GM03348 (cell line): ENCODE measurements around the gene ANKRD11.
A peak's percentile ranks its signal among the peaks of the same experiment; 100 is the strongest.
"Not testable (repeated sequence)": the region's sequence is repeated elsewhere in the genome, so short reads cannot be mapped to it uniquely, and the experiment has no call there.

Experiments
- DNase-seq: peaks from one replicate; pipeline ENCODE4 v3.0.0; 2012; ENCODE audit warnings: low spot score

The ANKRD11 gene

DNA sequence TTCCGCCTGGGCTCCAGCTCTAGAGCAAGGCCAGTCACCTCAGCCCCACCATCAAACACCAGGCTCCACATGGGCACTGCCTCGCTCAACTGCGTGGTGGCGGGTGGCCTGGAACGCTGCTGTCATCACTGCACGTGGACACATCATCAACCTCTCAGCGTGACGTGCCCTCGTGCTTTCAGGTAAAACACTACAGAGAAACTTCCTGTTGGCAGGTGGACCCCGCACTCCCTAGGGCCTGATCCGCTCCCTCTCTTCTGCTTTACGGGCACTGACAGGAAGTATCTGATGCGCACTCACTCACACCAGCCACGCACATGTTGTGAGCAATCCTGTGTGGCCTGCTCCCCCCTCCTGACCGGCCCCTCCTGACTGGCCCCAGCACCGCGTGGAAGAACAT, 87.4 kb downstream of the ANKRD11 start:
- DNase-seq = no peak

DNA sequence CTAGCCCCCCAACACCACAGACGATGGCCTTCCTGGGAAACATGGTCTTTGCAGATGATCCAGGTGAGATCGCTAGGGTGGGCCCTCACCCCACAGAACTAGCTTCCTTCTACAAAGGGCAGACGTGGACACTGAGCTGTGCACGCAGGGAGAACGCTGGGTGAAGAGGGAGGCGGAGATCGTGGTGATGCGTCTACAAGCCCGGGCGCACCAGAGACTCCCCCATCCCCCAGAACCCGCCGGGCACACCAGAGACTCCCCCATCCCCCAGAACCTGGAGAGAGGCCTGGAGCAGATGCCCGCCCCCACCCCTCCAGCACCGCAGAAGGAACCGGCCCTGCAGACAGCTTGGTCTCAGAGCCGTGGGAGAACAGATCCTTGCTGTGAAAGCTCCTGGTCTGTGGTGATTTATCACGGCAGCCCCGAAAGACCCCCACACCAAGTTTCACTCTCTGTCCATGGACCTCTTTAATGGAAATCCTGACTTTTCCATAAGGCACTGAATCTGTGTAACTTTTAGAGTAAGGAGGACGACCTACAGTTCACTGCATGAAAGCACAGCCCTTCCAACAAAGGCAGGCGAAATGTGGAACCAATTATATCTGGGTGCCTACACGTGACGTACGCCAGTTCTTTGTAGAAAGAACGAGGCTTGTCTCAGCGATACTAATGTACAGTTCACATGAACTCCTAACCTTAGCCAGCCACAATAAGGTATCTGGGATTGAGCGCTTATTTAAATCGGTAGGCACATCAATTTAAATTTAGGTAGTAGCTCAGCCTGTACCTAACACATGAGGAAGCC, 88.5 kb downstream of the ANKRD11 start:
- DNase-seq = peak; percentile 74

DNA sequence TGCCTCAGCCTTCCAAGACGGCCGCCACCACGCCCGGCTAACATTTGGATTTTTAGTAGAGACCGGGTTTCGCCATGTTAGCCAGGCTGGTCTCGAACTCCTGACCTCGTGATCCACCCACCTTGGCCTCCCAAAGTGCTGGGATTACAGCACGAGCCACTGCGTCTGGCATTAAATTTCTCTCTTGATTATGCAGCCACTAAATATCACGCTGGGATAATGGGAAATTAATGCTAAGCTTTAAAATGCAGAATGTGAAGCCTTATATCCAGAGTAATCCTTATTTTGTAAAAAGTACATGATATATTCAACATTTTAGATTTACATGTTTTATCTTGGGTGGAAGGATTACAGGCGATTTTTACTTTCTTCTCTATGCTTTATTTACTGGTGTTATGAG, 89.2 kb downstream of the ANKRD11 start:
- DNase-seq = no peak

DNA sequence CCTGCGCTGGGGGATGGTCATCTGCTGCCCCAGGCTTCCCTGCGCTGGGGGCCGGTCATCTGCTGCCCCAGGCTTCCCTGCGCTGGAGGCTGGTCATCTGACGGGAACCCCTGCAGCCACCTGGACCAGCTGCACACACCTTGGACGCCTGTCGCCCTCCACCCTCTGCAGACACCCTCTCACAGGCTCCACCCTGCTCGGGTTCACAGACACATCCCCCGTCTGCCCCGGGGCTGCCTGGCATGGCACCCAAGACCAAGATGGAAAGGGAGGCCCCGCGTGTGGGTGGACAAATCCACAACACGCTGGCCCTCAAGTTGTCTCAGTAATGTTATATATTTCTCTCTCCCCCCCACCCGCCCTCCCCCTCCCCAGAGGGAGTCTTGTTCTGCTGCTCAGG, 89.6 kb downstream of the ANKRD11 start:
- no peak for DNase-seq

DNA sequence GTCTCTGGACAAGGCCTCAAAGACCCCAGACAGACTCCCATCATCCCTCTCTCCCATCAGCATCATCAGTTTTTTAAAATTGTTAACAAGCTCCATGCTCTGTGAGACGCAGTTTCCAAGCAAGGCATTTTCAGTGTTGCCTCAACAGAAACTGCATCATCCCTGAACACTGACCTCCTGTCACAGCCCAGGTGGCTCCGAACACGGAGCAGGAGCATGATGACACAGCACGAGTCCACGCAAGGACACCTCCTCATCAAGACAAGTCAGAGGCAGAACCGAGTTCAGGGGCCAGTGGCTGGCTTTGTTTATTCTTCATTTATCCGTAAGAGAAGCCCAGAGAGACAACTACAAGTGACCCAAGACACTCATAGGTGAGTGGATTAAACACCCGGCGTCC, 91.4 kb downstream of the ANKRD11 start:
- DNase-seq = no peak

DNA sequence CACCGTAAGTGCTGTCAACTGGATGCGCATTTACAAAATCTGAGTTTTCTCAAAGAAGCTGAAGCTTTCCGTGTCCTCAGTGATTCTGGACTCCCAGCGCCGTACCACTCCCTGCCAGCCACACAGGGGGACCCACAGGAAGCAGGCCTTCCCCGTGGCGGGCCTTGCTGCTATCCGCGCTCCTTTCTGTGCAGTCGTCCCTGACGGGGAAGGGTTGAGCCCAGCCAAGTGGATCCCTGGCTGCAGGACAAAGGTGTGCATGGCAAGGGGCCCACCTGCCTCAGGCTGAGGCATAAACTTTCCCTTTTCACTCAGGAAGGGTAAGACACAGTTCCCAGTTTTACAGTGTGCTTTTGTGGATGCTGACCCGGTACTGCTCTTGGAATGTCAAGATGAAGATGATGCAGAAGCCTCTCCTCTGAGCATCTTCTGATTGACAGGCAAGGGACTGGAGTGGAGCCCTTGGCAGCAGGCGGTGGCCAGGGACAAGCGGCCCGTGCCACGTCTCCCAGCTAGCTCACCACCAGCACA, 93.0 kb downstream of the ANKRD11 start:
- DNase-seq = no peak

DNA sequence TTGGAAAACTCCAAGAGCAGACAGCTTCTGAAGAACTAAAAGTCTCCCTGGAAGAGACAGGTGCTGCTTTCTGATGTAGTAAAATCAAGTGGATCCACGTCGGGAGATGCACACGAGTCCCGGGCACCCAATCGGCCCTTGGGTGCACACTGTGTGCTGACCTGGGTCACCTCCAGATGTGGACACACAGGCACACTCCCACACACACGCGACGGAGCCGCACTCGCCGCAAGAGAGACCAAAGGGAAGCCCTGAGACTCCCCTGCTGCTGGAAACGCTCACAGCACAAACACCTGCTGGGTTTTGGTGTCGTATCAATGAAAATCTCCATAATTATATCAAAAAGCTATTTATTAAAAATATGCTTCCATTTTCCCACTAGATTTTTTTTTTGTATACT, 94.2 kb downstream of the ANKRD11 start:
- no peak for DNase-seq

DNA sequence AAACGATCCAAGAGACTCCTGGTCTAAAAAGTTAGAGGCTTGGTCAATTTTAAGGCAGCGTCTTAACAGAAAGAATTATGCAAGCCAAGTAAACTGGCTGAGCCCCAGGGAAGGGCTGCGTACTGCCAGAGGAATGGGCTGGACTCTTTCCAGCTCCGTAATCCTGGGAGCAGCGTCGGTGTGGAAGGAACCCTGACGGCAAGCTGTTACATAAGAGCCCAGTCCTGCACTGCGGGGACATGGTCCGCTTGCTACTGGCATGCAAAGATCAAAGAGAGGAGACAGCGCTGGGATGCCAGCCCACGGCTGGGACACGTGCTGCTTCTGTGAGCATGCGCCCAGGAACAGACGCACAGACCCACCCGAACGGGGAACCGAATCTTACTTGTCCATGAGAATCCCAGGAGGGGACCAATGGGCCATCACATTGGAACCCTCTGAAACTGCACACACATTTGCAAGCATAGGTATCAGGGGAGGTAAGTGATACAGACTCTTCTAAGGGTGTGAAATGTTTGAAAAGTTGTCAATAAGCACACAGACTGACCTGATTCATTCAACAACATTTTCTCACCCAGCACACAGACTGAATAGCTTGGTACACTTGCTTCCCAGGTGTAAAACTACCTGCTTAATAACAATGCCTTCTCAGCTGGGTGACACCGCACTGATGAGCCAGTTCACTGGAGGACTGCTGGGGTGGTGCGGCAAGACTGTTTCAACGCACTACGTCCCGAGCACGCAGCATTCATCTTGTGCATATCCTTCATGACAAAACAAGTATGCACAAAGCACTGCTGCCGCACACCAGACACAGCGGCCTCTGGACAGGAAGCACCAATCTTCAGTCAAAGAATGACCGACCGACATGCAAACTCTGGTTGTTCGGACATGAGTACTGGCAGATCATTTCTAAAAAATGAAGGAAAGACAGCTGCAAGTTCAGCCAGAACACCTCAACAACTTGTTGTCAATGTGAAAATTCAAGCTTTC, 94.9 kb downstream of the ANKRD11 start:
- DNase-seq = peak; percentile 96

DNA sequence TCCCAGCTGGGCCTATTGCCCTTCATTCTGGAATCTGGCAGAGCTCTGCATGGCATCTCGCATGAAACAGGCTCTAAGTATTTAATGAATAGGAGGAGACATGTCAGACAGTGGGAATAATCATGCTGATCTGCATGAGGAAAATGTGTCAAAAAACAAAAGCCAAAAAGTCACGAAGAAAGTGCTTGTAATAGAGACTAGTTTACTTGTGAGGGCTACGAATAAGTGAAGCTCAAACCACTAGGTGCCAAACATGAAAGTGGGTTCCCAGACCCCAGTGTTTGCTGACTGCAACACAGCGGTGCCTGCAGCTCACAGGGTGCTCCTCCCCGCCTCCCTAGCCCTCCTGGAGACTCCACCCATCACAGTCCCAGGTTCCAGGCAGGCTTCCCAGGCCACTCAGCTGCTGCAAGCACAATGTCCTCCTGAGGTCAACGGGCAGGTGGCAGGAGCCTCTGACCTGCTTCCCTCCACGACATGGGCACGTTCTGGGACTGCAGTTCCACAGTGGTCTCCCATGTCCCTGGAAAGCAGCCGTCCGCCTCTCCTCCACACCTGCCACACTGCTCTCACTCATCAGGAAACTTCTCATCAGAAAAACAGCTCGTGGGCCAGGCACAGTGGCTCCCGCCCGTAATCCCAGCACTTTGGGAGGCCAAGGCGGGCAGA, 96.5 kb downstream of the ANKRD11 start:
- no peak for DNase-seq

DNA sequence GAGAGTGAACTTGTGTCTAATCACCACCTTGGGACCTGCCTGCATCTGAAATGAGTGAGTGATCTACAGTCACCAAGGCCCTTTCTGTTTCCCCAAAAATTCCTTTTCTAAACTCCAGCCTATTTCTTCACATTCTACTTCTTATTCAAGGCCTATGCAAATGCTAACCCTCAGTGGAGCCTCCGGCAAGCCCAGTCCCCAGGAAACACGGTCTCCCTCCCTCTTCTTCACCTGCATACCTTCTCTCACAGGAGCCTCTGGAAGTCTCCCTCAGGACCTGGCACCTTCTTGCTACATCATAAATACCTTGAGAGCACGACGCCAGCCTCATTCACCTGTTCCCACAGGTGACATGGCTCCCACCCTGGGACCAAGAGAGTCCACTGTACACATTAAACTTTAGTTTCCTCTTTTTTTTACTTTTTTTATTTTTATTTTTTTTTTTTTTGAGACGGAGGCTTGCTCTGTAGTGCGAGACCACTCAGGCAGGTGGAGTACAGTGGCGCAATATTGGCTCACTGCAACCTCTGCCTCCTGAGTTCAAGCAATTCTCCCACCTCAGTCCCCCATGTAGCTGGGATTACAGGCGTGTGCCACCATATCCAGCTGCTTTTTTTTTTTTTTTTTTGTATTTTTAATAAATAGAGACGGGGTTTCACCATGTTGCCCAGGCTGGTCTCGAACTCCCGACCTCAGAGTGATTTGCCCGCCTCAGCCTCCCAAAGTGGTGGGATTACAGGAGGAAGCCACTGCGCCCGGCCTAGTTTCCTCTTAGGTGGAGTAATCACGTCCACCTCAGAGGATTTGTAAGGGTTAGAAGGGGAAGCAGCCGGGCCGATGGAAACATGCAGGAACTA, 97.3 kb downstream of the ANKRD11 start:
- no peak for DNase-seq

DNA sequence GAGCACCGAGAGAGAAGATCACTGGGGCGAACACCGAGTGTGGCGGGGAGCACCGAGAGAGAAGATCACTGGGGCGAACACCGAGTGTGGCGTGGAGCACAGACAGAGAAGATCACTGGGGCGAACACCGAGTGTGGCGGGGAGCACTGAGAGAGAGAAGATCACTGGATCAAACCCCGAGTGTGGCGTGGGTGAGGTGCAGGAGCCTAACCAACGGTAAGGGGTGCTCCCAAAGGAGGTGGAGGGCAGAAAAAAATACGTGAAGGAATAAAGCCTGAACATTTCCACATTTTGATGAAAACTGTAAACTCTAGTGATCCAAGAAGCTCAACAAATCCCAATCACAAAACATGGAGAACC, 100.2 kb downstream of the ANKRD11 start:
- DNase-seq = not testable (repeated sequence)

DNA sequence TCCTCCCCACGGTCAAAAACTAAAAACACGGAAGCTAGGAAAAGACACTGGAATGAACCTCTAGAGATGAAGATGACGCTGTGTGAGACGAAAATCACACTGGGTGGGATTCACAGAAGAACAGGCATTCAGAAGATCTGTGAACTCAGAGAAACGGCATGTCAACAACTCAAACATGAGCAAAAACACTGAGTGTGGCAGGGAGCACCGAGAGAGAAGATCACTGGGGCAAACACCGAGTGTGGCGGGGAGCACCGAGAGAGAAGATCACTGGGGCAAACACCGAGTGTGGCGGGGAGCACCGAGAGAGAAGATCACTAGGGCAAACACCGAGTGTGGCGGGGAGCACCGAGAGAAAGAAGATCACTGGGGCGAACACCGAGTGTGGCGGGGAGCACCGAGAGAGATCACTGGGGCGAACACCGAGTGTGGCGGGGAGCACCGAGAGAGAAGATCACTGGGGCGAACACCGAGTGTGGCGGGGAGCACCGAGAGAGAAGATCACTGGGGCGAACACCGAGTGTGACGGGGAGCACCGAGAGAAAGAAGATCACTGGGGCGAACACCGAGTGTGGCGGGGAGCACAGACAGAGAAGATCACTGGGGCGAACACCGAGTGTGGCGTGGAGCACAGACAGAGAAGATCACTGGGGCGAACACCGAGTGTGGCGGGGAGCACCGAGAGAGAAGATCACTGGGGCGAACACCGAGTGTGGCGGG, 100.7 kb downstream of the ANKRD11 start:
- not testable (repeated sequence) for DNase-seq

DNA sequence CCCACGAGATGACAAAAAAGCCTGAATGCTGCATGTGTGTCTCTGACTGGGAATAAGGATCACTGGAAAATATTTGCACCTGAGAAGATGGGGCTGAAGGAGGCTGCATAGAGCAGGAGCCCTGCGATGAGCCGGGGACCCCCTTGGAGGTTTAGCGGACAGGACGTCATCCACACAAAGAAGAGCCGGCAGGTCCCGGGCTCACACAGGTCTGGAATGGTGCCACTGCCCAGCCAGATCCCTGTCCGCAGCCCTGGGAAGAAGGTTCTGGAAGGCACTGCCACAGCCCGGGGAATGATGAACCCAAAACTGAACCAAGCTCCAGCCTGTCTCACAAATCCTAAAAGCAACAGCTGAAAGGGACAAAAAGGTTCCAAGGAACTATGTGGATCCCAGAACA, 101.8 kb downstream of the ANKRD11 start:
- DNase-seq = no peak

DNA sequence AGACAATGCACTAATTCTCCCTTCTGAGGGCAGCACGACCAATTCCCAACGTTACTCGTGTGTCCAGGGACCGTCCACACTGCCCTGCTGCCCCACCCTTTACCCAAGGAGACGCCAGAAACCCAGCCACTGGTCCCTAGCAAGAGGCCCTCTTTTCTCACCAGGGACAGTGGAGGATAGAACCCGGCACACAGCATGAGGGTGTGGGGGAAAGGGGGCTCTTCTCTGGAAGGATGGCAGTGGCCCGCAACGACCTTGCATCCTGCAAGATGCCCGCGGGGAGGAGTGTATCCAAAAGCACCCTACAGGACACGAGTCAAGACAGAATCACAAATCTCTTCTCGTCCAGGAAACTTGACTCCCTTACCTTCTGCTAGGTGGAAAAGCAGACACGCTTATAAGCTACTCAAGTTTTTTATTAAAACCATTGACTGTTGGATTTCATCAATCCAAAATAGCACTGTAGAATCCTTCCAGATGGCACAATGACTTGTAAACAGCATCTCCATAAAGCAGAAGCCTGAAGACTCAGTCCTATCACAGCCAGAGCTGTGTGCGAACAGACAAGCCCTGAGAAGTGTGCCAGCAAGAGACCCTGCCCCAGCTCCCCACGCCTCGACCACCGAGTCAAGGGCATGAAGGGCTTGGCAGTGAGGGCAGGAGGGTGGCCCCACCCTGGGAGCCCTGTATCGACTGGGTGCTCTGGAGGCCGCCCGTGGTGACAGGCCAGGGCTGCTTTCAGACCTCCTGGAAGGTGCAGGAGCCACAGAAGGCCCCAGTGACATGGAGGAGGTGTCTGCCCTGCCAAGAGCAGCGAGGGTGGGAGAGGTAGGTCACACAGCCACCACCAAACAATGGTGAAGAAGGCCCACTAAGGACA, 103.8 kb downstream of the ANKRD11 start:
- DNase-seq = no peak

DNA sequence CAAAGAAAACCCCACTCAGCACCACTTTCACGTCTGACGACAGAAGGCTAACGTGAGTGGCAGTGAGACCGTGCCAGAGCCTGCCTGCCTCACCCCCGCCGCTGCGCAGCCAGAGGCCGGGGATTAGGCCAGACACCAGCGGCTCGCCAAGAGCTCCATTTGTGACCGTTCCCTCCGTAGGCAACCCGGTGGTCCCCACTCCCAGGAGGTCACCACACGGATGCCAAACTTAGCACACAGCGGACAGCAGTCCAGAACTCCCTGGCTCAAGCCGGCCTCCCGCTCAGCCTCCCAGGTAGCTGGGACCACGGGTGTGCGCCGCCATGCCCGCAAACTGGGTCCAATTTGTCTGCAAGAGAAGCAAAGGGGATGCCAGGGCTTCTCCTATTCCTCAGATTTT, 104.6 kb downstream of the ANKRD11 start:
- DNase-seq = no peak

DNA sequence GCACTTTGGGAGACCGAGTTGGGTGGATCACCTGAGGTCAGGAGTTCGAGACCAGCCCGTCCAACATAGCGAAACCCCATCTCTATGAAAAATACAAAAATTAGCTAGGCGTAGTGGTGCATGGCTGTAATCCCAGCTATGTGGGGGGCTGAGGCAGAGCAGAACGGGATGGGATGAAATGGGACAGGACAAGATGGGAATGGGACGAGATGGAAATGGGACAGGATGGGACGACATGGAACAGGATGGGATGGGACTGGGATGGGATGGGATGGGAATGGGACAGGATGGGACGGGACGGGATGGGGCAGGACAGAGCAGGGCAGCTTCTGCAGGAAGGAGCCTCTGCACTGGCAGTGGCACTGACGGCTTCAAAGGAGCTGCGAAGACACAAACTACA, 106.1 kb downstream of the ANKRD11 start:
- no peak for DNase-seq

DNA sequence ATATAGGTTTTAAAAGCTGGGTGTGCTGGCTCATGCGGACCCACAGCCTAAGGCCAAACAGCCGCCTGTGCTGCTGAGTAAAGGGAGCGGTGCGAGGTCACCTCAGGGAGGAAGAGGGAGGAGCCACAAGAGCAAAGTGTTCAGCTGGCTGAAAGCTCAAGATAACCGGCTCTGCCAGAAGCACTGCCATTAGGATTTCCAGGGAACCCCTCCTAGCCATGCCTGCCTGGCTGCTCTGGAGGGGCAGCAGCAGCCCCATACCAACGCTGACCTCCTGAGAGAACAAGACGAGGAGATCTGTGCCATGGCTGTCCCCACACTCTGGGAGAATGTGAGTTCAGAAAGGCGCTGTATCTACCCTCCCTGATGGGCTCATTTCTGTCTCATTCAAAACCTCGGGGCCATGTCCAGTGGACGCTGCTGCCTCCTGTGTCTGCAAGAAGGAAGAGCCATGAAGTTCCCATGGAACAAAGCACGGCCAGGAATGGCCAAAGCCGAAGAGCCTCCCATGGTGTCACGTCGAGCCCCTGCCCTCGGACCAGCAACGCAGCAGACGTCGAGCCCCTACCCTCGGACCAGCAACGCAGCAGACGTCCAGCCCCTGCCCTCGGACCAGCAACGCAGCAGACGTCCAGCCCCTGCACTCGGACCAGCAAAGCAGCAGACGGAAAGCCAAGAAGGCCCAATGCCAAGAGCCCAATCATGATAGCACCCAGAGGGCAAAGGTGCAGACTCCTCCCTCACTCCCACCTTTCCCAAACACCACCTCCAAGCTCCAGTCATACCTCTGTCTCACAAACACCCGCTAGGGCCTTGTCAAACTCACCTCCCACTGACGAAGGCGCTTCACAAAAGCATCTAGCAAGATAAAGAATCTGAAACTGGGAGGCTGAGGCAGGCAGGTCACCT, 107.0 kb downstream of the ANKRD11 start:
- no peak for DNase-seq

DNA sequence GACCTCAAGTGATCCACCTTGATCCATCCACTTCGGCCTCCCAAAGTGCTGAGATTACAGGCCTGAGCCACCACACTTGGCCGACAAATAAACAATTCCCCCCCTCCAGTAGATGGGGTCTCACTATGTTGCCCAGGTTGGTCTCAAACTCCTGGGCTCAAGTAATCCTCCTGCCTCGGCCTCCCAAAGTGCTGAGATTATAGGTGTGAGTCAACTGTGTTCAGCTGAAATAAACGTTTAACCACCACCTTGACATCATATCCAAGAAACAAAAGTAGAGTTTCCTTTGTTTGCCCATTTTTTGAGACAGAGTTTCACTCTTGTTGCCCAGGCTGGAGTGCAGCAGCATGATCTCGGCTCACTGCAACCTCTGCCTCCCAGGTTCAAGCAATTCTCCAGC, 107.8 kb downstream of the ANKRD11 start:
- DNase-seq = not testable (repeated sequence)

DNA sequence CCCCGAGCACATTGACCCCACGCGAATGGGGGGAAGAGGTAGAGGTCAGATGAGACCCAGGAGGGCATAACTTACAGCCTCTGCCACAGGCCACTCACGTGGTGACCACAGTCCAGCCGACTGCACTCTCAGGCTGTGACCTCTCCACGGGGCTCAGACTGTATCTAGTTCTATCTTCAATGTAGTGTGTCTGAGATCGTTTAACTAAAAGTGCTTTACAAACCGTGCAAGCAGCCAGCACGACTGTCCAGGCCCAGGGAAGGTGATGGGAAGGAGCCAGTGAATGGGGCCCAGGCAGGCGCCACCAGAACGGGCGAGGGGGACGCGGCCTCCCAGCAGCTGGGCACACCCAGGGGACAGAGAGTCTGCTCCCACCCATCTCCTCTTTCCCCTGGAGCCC, 108.6 kb downstream of the ANKRD11 start:
- no peak for DNase-seq
